Measurements from ENCODE around the gene ABCA4.
A peak's percentile ranks its signal among the peaks of the same experiment; 100 is the strongest.

The ABCA4 gene

GRCh38 chr1:94047949-94048348, 73.0 kb downstream of the ABCA4 start:
- Histone ChIP-seq H3K27me3 (ENCODE audit: control insufficient read depth in 3 of 3, insufficient read depth in 3 of 3, low read depth in 1 of 3, low read length in 3 of 3) (peaks cover 0 to 3% (median 0%) of the 10 kb centered on the region in 3 experiments), H3K4me2 (ENCODE audit: insufficient read depth, low read length, poor library complexity, severe bottlenecking) (no peak overlapping the region), H3K36me3 (replicated peaks in 1 of 2; ENCODE audit: control insufficient read depth in 2 of 2, insufficient read depth in 2 of 2, low read length in 2 of 2) (no peaks in the 10 kb centered on the region), H3K4ac (ENCODE audit: low read length) (no peak overlapping the region), H3K9me3 (replicated peaks in 1 of 2; ENCODE audit: control insufficient read depth in 2 of 2, insufficient read depth in 1 of 2, low read depth in 1 of 2, low read length in 2 of 2) (no peaks in the 10 kb centered on the region), H4K91ac (ENCODE audit: low read depth, low read length, poor library complexity) (no peak overlapping the region), H2AFZ (ENCODE audit: low read length) (peak overlapping the region; percentile 68), H3K9ac (ENCODE audit: low read depth, low read length, poor library complexity) (no peak overlapping the region), H2BK5ac (ENCODE audit: low read length) (no peak overlapping the region), H3K18ac (ENCODE audit: low read length) (no peak overlapping the region), H3K27ac (replicated peaks; ENCODE audit: low read length) (no peak overlapping the region), H3K4me3 (ENCODE audit: low read length in 2 of 2) (no peak overlapping the region), H2AK5ac (ENCODE audit: low read depth, low read length) (no peak overlapping the region), H4K8ac (ENCODE audit: low read depth, low read length) (no peak overlapping the region), H3K79me1 (ENCODE audit: low read depth, low read length) (no peaks in the 10 kb centered on the region), H3K14ac (ENCODE audit: low read length) (no peak overlapping the region), H2BK15ac (ENCODE audit: low read length) (no peak overlapping the region), H3K4me1 (ENCODE audit: control insufficient read depth in 2 of 2, insufficient read depth in 1 of 2, low read depth in 1 of 2, low read length in 2 of 2) (peaks cover 6 to 7% of the 10 kb centered on the region in 2 donors), H3K23ac (ENCODE audit: low read depth, low read length, poor library complexity) (no peak overlapping the region), H2BK12ac (ENCODE audit: low read length) (no peak overlapping the region), H2BK120ac (ENCODE audit: low read depth, low read length) (no peak overlapping the region)
- WGBS, 2 donors (ENCODE audit: extremely low coverage in 2 of 2, insufficient read length in 2 of 2, insufficient replicate concordance in 1 of 2) = no CpG with 5 or more reads among the region's 2 CpGs
- DNase-seq (ENCODE audit: low spot score) = no peak

GRCh38 chr1:94045465-94046056, 75.4 kb downstream of the ABCA4 start:
- no peak overlapping the region for H3K23ac ChIP-seq (ENCODE audit: low read depth, low read length, poor library complexity)
- H3K27me3 ChIP-seq (ENCODE audit: control insufficient read depth in 3 of 3, insufficient read depth in 3 of 3, low read depth in 1 of 3, low read length in 3 of 3) = no peaks in the 10 kb centered on the region
- no peak overlapping the region for H2BK15ac ChIP-seq (ENCODE audit: low read length)
- H2BK12ac ChIP-seq (ENCODE audit: low read length) = no peak overlapping the region
- H3K4ac ChIP-seq (ENCODE audit: low read length) = no peak overlapping the region
- H2BK5ac ChIP-seq (ENCODE audit: low read length) = no peak overlapping the region
- H3K4me2 ChIP-seq (ENCODE audit: insufficient read depth, low read length, poor library complexity, severe bottlenecking) = peak overlapping the region; percentile 35
- WGBS, 2 donors (ENCODE audit: extremely low coverage in 2 of 2, insufficient read length in 2 of 2, insufficient replicate concordance in 1 of 2) = no CpG with 5 or more reads among the region's 22 CpGs
- peak overlapping the region; percentile 47 for H2AFZ ChIP-seq (ENCODE audit: low read length)
- no peak overlapping the region for H3K9ac ChIP-seq (ENCODE audit: low read depth, low read length, poor library complexity)
- H3K4me1 ChIP-seq (ENCODE audit: control insufficient read depth in 2 of 2, insufficient read depth in 1 of 2, low read depth in 1 of 2, low read length in 2 of 2) = peaks cover 6 to 7% of the 10 kb centered on the region in 2 donors
- H3K4me3 ChIP-seq (ENCODE audit: low read length in 2 of 2) = no peak overlapping the region
- H4K8ac ChIP-seq (ENCODE audit: low read depth, low read length) = no peak overlapping the region
- no peak overlapping the region for H3K14ac ChIP-seq (ENCODE audit: low read length)
- H4K91ac ChIP-seq (ENCODE audit: low read depth, low read length, poor library complexity) = no peak overlapping the region
- no peak overlapping the region for H2AK5ac ChIP-seq (ENCODE audit: low read depth, low read length)
- H3K36me3 ChIP-seq (replicated peaks in 1 of 2; ENCODE audit: control insufficient read depth in 2 of 2, insufficient read depth in 2 of 2, low read length in 2 of 2) = no peaks in the 10 kb centered on the region
- H3K27ac ChIP-seq (replicated peaks; ENCODE audit: low read length) = no peak overlapping the region
- H3K79me1 ChIP-seq (ENCODE audit: low read depth, low read length) = no peaks in the 10 kb centered on the region
- DNase-seq (ENCODE audit: low spot score) = peak; percentile 72
- no peak overlapping the region for H3K18ac ChIP-seq (ENCODE audit: low read length)
- H2BK120ac ChIP-seq (ENCODE audit: low read depth, low read length) = no peak overlapping the region
- H3K9me3 ChIP-seq (replicated peaks in 1 of 2; ENCODE audit: control insufficient read depth in 2 of 2, insufficient read depth in 1 of 2, low read depth in 1 of 2, low read length in 2 of 2) = no peaks in the 10 kb centered on the region

GRCh38 chr1:94044891-94045290, 76.1 kb downstream of the ABCA4 start:
- H2BK15ac ChIP-seq (ENCODE audit: low read length) = peak overlapping the region; percentile 1
- no peaks in the 10 kb centered on the region for H3K79me1 ChIP-seq (ENCODE audit: low read depth, low read length)
- no peak overlapping the region for H3K4me3 ChIP-seq (ENCODE audit: low read length in 2 of 2)
- H3K9me3 ChIP-seq (replicated peaks in 1 of 2; ENCODE audit: control insufficient read depth in 2 of 2, insufficient read depth in 1 of 2, low read depth in 1 of 2, low read length in 2 of 2) = no peaks in the 10 kb centered on the region
- WGBS, 2 donors (ENCODE audit: extremely low coverage in 2 of 2, insufficient read length in 2 of 2, insufficient replicate concordance in 1 of 2) = no CpG with 5 or more reads among the region's 9 CpGs
- no peak overlapping the region for H3K4me2 ChIP-seq (ENCODE audit: insufficient read depth, low read length, poor library complexity, severe bottlenecking)
- no peak overlapping the region for H3K27ac ChIP-seq (replicated peaks; ENCODE audit: low read length)
- no peak overlapping the region for H2BK120ac ChIP-seq (ENCODE audit: low read depth, low read length)
- H4K91ac ChIP-seq (ENCODE audit: low read depth, low read length, poor library complexity) = no peak overlapping the region
- no peak overlapping the region for H3K18ac ChIP-seq (ENCODE audit: low read length)
- no peak overlapping the region for H3K9ac ChIP-seq (ENCODE audit: low read depth, low read length, poor library complexity)
- H3K36me3 ChIP-seq (replicated peaks in 1 of 2; ENCODE audit: control insufficient read depth in 2 of 2, insufficient read depth in 2 of 2, low read length in 2 of 2) = no peaks in the 10 kb centered on the region
- no peak overlapping the region for H2BK12ac ChIP-seq (ENCODE audit: low read length)
- peaks cover 6 to 7% of the 10 kb centered on the region in 2 donors for H3K4me1 ChIP-seq (ENCODE audit: control insufficient read depth in 2 of 2, insufficient read depth in 1 of 2, low read depth in 1 of 2, low read length in 2 of 2)
- H2AK5ac ChIP-seq (ENCODE audit: low read depth, low read length) = no peak overlapping the region
- H2BK5ac ChIP-seq (ENCODE audit: low read length) = no peak overlapping the region
- no peak overlapping the region for H3K23ac ChIP-seq (ENCODE audit: low read depth, low read length, poor library complexity)
- H4K8ac ChIP-seq (ENCODE audit: low read depth, low read length) = no peak overlapping the region
- DNase-seq (ENCODE audit: low spot score) = no peak
- H2AFZ ChIP-seq (ENCODE audit: low read length) = peak overlapping the region; percentile 71
- H3K27me3 ChIP-seq (ENCODE audit: control insufficient read depth in 3 of 3, insufficient read depth in 3 of 3, low read depth in 1 of 3, low read length in 3 of 3) = no peaks in the 10 kb centered on the region
- H3K14ac ChIP-seq (ENCODE audit: low read length) = no peak overlapping the region
- no peak overlapping the region for H3K4ac ChIP-seq (ENCODE audit: low read length)

GRCh38 chr1:94044290-94044790, 76.6 kb downstream of the ABCA4 start:
- Histone ChIP-seq H3K27ac (replicated peaks; ENCODE audit: low read length) (no peak overlapping the region), H3K14ac (ENCODE audit: low read length) (no peak overlapping the region), H3K4ac (ENCODE audit: low read length) (no peak overlapping the region), H2BK120ac (ENCODE audit: low read depth, low read length) (peak overlapping the region; percentile 26), H2BK12ac (ENCODE audit: low read length) (no peak overlapping the region), H3K4me2 (ENCODE audit: insufficient read depth, low read length, poor library complexity, severe bottlenecking) (no peak overlapping the region), H3K27me3 (ENCODE audit: control insufficient read depth in 3 of 3, insufficient read depth in 3 of 3, low read depth in 1 of 3, low read length in 3 of 3) (no peaks in the 10 kb centered on the region), H3K23ac (ENCODE audit: low read depth, low read length, poor library complexity) (no peak overlapping the region), H2AFZ (ENCODE audit: low read length) (peak overlapping the region; percentile 71), H3K9ac (ENCODE audit: low read depth, low read length, poor library complexity) (no peak overlapping the region), H2BK5ac (ENCODE audit: low read length) (no peak overlapping the region), H2AK5ac (ENCODE audit: low read depth, low read length) (no peak overlapping the region), H2BK15ac (ENCODE audit: low read length) (peak overlapping the region; percentile 1), H3K9me3 (replicated peaks in 1 of 2; ENCODE audit: control insufficient read depth in 2 of 2, insufficient read depth in 1 of 2, low read depth in 1 of 2, low read length in 2 of 2) (no peaks in the 10 kb centered on the region), H3K36me3 (replicated peaks in 1 of 2; ENCODE audit: control insufficient read depth in 2 of 2, insufficient read depth in 2 of 2, low read length in 2 of 2) (no peaks in the 10 kb centered on the region), H3K4me3 (ENCODE audit: low read length in 2 of 2) (no peak overlapping the region), H4K8ac (ENCODE audit: low read depth, low read length) (no peak overlapping the region), H4K91ac (ENCODE audit: low read depth, low read length, poor library complexity) (peak overlapping the region; percentile 49), H3K79me1 (ENCODE audit: low read depth, low read length) (no peaks in the 10 kb centered on the region), H3K4me1 (ENCODE audit: control insufficient read depth in 2 of 2, insufficient read depth in 1 of 2, low read depth in 1 of 2, low read length in 2 of 2) (peaks cover 6 to 7% of the 10 kb centered on the region in 2 donors), H3K18ac (ENCODE audit: low read length) (no peak overlapping the region)
- DNase-seq (ENCODE audit: low spot score) = no peak
- no CpG with 5 or more reads among the region's 9 CpGs for WGBS, 2 donors (ENCODE audit: extremely low coverage in 2 of 2, insufficient read length in 2 of 2, insufficient replicate concordance in 1 of 2)

Data from neuronal stem cell (in vitro differentiated cells).